HFFc6 (cell line): Measurements from ENCODE around the gene BCKDK. TPM values are rescaled to one million over a fixed set of nuclear protein-coding genes. Genes with fewer than 3 reads are reported as not detected.

Experiments used
- DNase-seq: peaks from one replicate; pipeline ENCODE4 v3.0.0-alpha.2; 2018
- H3K27ac Mint-ChIP-seq: 2 replicates; pipeline ENCODE4 v1.8.0; 2020; ENCODE audit warnings: mild to moderate bottlenecking, mixed read lengths
- H3K27me3 Mint-ChIP-seq: 2 replicates; pipeline ENCODE4 v1.8.0; 2021; ENCODE audit warnings: mild to moderate bottlenecking, moderate library complexity, mixed read lengths; ENCODE audit not compliant: insufficient read depth
- H3K36me3 Mint-ChIP-seq: 2 replicates; pipeline ENCODE4 v1.8.0; 2021; ENCODE audit warnings: low read depth, mixed read lengths
- H3K4me1 Mint-ChIP-seq: 2 replicates; pipeline ENCODE4 v1.8.0; 2020; ENCODE audit warnings: low read depth, mixed read lengths
- H3K4me3 Mint-ChIP-seq: 2 replicates; pipeline ENCODE4 v1.8.0; 2020; ENCODE audit warnings: mild to moderate bottlenecking, moderate library complexity, mixed read lengths
- H3K9me3 Mint-ChIP-seq: 2 replicates; pipeline ENCODE4 v1.8.0; 2020; ENCODE audit warnings: mild to moderate bottlenecking, mixed read lengths
- CTCF ChIP-seq: fragments of 200-600 bp; sonication (generic); IDR thresholded peaks from 2 replicates; pipeline ENCODE4 v1.5.0; 2021; ENCODE audit warnings: antibody characterized with exemption, mild to moderate bottlenecking
- total RNA-seq, 6 experiments: library from RNA; stranded (reverse); fragmentation: NEBNext Ultra II Directional; extraction: Animal tissue kit (Norgen Biotek cat#: 25700); gene quantifications; 2 replicates in 1 of 6; 3 replicates in 5 of 6; pipeline ENCODE4 v1.2.3, GENCODE V29; 2021

Gene BCKDK
- total RNA-seq, 6 experiments from 2014 or later = 56.8 to 64.8 (median 59.4) TPM

- no peak for DNase-seq
- Mint-ChIP-seq H3K9me3 (no peaks in the 10 kb centered on the region), H3K27ac (no peak overlapping the region), H3K4me3 (no peak overlapping the region; the same call in 1 of the 2 replicates), H3K4me1 (peaks cover 19% of the 10 kb centered on the region), H3K27me3 (no peaks in the 10 kb centered on the region; the same call in 1 of the 2 replicates), H3K36me3 (peaks cover 19% of the 10 kb centered on the region)
- TF ChIP-seq CTCF = no peak
Observed at GRCh38 chr16:31110106-31111034, 2.2 kb downstream of the BCKDK start.

GRCh38 chr16:31111881-31112466 lies 3.8 kb downstream of the BCKDK start:
- DNase-seq = no peak
- H3K4me3 Mint-ChIP-seq = no peak overlapping the region

GRCh38 chr16:31112711-31113110 lies 4.5 kb downstream of the BCKDK start:
- Mint-ChIP-seq H3K27ac (no peak overlapping the region), H3K9me3 (no peaks in the 10 kb centered on the region), H3K27me3 (peaks cover 2% of the 10 kb centered on the region), H3K36me3 (peaks cover 19% of the 10 kb centered on the region), H3K4me3 (no peak overlapping the region), H3K4me1 (peaks cover 10% of the 10 kb centered on the region)
- no peak for DNase-seq
- no peak for TF ChIP-seq CTCF

More at GRCh38 chr16:31111881-31112466, 3.8 kb downstream of the BCKDK start:
- Mint-ChIP-seq H3K4me1 (peaks cover 15% of the 10 kb centered on the region), H3K9me3 (no peaks in the 10 kb centered on the region), H3K36me3 (peaks cover 19% of the 10 kb centered on the region), H3K27me3 (peaks cover 2% of the 10 kb centered on the region), H3K27ac (no peak overlapping the region)
- TF ChIP-seq CTCF = no peak

- TF ChIP-seq CTCF = no peak
- Mint-ChIP-seq H3K27me3 (peaks cover 6% of the 10 kb centered on the region), H3K9me3 (no peaks in the 10 kb centered on the region), H3K27ac (no peak overlapping the region), H3K4me1 (peaks cover 9% of the 10 kb centered on the region), H3K4me3 (no peak overlapping the region), H3K36me3 (peaks cover 19% of the 10 kb centered on the region)
- no peak for DNase-seq
Observed at GRCh38 chr16:31113121-31114120, 5.2 kb downstream of the BCKDK start.

- H3K27me3 Mint-ChIP-seq = peaks cover 6% of the 10 kb centered on the region
- H3K36me3 Mint-ChIP-seq = peaks cover 18% of the 10 kb centered on the region
- H3K4me3 Mint-ChIP-seq = no peak overlapping the region
- no peak for TF ChIP-seq CTCF
- H3K9me3 Mint-ChIP-seq = no peaks in the 10 kb centered on the region
- H3K27ac Mint-ChIP-seq = no peak overlapping the region
- DNase-seq = no peak
- H3K4me1 Mint-ChIP-seq = peaks cover 16% of the 10 kb centered on the region
Observed at GRCh38 chr16:31114468-31114867, 6.3 kb downstream of the BCKDK start.
